ENCODE results near the gene ARRDC4.

The ARRDC4 gene

GRCh38 chr15:97960364-97961066, at the start of gene ARRDC4:
Gene ARRDC4, plus strand, starts transcription at chr15:97960703. Its CDS starts 159 bp downstream, at chr15:97960862.
- DNase-seq (ENCODE audit: low read depth), result peak; percentile 87

DNA sequence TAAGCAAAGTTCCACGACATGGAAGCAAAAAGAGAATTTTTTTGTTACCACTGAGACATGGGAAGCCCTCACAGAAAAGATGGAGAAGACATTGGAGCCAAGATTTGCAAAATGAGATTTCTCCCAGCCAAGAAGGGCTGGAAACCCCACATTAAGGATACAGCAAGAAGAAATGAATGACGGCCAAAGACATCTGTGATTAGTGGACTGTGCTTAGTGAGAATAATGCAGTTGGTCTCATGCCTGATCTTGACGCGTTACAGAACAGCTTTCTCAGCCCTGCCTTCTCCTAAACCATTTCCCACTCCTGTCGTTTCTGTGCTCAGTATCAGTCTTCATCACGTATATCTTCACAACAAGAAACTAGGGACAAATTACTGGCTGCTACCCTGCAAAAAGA, 45.8 kb upstream of the ARRDC4 start:
- no peak for DNase-seq (ENCODE audit: low read depth)

DNA sequence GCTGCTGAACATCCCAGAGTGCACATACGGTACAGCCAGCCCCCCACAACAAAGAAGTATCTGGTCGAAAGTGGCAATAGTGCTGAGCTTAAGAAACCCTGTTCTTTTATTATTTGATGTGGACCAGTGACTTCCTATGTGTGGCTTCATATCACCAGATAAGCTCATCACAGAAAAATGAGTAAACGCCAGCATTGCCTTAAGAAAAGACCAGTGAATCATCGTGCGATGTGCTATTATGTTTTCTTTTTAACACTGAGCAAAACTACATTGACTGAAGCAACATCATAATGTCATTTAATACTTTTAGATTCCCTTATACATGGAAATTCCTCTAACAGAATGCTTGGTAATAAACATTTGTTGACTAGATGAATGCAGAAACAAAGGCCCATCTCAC, 45.2 kb upstream of the ARRDC4 start:
- DNase-seq (ENCODE audit: low read depth), result no peak

DNA sequence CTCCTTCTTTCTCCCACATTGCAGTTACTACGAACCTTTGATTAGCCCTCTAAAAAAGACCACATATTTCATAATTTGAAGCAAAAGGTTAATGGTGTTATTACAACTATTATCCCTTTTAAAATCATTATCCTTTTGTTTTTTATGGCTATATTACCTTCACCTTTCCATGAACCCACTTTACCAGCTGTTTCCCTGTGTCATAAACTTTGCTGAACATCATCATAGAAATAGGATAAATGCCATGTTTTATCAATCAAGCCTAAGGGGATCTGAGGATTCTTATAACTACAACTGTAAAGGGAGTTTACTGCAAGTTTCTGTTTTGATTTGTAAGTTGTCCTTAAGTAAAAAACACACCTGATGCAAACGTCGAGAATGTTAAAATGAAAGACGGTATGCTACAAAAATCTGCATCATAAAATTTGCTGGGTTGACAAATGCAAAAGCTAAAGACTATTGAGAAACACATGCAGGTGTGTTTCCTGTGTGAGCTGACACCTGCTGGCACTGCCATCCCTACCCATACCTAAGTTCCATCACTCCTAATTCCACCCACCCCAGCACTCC, 39.1 kb upstream of the ARRDC4 start:
- no peak for DNase-seq (ENCODE audit: low read depth)

DNA sequence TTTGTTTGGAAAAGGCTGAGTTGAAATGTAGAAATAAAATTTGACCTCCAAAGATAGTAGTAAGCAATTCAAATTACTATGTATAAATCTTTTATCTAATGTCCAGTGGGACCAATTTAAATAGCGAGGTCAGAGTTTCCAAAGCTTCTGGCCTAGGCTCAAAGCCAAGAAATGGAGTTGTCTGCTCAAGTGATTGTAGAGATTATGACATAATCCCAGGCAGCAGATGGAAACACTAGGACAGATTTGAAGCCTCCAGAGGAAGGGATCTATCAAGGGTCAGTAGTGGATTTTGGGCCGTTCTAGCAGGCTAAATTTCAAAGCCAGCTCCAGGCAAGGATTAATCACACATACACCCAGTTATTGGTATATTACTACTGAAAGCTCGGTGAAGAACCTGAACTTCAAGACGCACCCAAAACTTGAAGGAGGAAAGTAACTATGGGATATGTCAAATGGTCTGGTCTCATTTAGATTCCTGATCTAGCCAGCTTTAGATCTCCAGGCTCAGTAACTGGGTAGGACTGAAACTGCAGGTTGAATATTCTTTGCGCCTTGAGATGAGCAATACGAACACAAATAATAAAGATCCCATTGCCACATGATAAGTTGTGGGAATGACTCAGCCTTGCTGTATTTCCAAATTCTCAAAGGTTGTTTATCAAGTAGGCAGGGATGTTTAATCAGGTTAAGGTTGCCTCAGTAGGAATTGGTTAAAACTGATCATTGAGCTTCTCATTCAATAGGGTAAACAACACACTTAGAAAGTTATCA, 30.9 kb upstream of the ARRDC4 start:
- DNase-seq (ENCODE audit: low read depth), result no peak

DNA sequence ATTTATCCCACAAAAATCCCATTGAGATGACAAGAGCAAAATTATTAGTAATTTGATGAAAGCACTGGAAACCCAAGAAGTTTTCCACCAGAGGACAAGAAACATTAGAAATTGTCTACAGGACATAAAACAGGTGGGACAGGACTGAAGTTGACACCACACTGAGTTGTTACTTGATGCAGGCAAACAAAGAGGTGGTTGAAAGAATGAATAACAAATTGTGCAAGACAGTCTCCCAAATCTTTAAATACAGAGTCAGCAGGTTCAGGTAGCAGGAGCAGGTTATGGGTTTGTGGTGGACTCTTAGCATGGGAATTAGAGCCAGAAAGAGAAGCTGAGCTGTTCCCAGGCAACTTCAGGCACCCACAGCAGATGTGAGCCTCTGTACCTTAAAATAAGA, 30.3 kb upstream of the ARRDC4 start:
- no peak for DNase-seq (ENCODE audit: low read depth)

GRCh38 chr15:97931314-97931713, 29.2 kb upstream of the ARRDC4 start:
- DNase-seq (ENCODE audit: low read depth), result no peak

DNA sequence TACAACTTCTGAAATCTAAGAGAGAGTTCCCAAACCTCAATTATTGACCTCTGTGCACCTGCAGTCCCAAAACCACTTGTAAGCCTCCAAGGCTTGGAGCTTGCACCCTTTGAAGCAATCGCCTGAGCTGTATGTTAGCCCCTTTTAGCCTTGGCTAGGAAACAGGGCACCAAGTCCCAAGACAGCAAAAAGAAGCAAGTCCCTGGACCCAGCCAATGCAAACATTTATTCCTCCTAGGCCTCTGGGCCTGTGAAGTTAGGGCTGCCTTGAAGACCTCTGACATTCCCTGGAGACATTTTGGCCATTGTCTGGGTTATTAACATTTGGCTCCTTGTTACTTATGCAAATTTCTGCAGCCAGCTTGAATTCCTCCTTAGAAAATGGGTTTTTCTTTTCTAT, 26.9 kb upstream of the ARRDC4 start:
- no peak for DNase-seq (ENCODE audit: low read depth)

DNA sequence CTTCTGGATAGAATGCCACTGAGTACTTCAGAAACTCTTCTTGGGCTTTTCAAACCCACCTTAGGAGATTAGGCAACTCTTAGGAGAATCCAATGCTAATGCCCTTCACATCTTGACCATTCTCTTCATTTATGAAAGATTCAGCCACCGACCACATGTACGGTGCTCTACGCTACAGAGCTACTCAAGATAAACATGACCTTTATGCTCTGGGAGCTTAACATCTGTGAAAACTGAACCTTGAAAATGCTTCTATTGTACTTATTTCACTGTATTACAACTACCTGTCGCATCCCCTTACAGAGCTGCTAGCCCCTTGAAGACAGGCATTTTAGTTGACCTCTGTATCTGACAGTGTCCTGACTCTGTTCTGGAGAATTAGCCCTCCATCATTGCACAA, 19.5 kb upstream of the ARRDC4 start:
- DNase-seq (ENCODE audit: low read depth), result no peak

DNA sequence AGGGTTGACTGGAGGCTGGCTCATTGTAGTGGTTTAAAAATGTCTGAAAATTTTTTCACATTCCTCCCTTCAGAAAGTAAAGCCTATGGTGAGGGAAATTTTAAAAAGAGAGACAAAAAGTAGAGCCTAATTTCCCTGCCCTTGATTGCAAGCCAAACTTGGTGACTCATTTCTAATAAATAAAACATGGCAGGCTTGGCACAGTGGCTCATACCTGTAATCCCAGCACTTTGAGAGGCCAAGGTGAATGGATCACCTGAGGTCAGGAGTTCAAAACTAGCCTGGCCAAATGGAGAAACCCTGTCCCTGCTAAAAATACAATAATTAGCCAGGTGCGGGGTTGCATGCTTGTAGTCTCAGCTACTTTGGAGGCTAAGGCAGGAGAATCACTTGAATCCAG, 18.9 kb upstream of the ARRDC4 start:
- DNase-seq (ENCODE audit: low read depth), result no peak

DNA sequence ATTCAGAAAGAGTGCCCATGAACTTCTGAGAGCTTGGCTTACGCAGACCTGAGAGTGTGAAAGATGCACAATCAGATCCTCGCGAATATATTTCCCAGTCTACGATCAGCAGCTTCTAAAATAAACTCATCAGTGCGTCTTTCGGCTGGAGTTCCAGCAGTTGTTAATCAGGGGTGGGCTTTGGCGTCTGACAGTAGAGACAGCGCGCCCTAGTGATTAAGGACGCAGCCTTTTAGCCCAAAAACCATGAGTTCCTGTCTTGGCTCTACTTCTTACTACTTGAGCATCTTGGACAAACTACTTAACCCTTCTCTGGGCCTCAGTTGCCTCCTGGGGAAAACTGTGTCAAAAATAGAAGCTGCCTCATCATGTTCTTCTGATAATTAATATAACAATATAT, 15.8 kb upstream of the ARRDC4 start:
- DNase-seq (ENCODE audit: low read depth), result no peak

DNA sequence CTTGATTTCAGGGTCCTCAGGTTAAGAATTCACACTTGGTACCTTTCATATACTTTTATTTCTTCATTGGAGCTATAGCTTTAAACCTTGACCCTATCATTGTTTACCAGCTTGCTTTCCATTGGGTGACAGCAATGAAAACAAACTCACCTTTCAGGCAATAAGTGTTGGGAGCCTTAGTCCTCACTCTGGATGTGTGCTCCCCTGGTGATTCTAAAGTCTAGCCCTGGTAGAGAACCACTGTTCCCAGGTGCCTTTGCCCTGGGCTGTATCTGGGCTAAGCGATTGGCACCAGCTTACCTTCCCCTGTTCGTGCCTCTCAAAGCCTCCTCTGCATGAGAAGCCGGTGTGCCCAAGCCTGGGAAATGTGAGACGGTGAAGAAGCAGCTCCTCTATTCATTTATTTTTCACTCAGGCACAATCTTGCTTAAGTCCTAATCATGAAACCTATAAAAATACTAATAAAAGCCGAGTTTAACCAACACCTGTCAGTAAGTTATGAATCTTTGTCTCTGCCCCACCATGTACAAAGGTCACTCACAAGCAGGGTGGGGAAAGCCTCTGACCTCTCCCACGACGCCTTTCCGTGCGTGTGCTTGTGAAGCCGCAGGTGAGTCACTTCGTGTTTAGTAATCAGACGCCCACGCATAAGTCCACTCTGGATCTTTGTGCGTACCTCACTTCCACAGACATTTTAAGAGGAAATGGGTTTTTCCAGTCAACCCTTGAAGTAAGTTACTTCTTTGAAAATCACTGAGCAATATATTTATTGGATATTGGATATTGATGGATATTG, 12.8 kb upstream of the ARRDC4 start:
- DNase-seq (ENCODE audit: low read depth), result no peak

- no peak for DNase-seq (ENCODE audit: low read depth)
Measured at GRCh38 chr15:97953254-97953653, 7.2 kb upstream of the ARRDC4 start.

DNA sequence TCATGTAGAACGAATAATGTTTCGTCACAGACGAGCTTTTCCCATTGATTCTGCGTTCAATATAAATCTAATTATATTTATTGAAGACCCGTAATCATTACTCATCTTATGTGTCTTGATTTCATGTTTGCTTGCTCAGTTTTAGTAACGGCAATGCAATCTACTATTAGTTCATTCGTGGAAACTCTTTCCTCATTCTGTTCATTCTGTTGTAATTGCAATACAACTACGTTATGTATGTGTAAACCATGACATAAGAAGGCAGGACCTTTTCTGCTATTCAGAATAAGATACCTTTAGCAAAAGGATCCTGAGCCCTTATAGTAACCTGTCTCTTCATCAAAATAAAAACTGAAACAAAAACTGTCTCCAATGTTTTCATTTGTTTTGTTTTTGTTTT, 6.8 kb upstream of the ARRDC4 start:
- DNase-seq (ENCODE audit: low read depth), result no peak

- DNase-seq (ENCODE audit: low read depth), result no peak
Measured at GRCh38 chr15:97955035-97955434, 5.5 kb upstream of the ARRDC4 start.

GRCh38 chr15:97955529-97955928, 5.0 kb upstream of the ARRDC4 start:
- no peak for DNase-seq (ENCODE audit: low read depth)

DNA sequence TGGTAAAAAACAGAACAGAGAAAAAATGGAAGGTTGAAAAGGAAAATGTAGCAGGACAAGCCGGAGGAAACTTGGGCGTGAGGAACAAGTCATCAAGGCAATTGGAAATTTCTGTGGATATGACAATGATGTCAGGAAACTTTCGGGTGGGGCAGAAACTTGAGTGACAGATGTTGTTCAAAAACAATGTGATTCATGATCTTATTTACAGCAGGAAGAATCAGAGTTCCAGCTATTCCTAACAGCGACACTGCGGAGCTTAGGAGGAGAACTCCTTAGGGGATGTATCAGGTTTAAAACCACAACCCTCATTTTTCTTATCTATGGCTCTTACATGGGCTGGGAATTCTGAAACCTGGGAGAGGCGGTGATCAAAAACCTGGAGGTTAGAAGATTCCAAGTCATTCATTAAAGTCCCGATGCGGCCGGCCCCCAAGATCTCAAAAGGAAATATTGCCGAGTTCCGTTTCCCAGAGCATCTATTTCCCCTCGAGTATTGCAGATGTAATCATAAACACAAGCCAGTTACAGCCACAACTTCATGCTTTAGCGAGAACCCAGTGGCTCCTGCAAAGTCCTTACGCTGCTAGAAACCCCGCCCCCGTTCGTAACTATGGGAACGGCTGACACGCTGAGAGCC, 659 bp upstream of the ARRDC4 start:
- no peak for DNase-seq (ENCODE audit: low read depth)

GRCh38 chr15:97961067-97961954, 808 bp downstream of the ARRDC4 start:
- DNase-seq (ENCODE audit: low read depth), result no peak

- DNase-seq (ENCODE audit: low read depth), result no peak
Measured at GRCh38 chr15:97962263-97962662, 1.8 kb downstream of the ARRDC4 start.

- DNase-seq (ENCODE audit: low read depth), result no peak
Measured at GRCh38 chr15:97963779-97964178, 3.3 kb downstream of the ARRDC4 start.

GRCh38 chr15:97966246-97966645, 5.7 kb downstream of the ARRDC4 start:
- no peak for DNase-seq (ENCODE audit: low read depth)

All from activated T-helper 1 cell treated with Interleukin-2 at 50 U/mL for 16 hours (primary cell).